ENCODE data around the gene SLC2A13. TPM values are rescaled to one million over a fixed set of nuclear protein-coding genes. Genes with fewer than 3 reads are reported as not detected.

The SLC2A13 gene
- total and polyA plus RNA-seq, 10 of the 15 experiments (the other 5 are each of a cell fraction or from before 2014, with no cell fraction given) = 0.05 to 3.7 (median 0.25) TPM

DNA sequence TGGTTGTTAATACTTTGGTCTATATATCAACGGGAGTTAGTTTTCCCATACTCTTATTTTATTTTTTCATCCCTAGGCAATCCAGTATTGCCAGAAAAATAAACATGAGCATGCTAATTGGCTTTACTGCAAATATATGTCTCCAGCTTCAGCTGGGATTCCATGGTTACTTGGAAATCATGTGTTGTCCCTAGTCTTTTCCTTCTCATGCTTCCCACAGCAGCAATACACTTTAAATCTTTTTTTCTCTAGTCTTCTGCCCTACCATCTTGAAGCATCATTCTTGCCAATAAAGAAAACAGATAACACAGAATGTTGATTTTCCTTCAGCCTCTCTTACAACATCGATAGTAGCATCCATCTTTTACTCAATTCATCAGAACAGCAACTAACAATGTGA, 60.2 kb downstream of the SLC2A13 start:
- SMC1A ChIA-PET (ENCODE audit: uncharacterized antibody, unreplicated experiment) = interaction anchor here (2.7 kb wide), 1 partner anchor 11 kb away, joined by 16 read pairs; no protein-coding TSS in a partner anchor
- POLR2A ChIA-PET = no interaction called here
- in situ Hi-C loops (cut with MboI) = no loop called here
- DNase-seq (ENCODE audit: low read depth, low spot score) (no peak), FAIRE-seq (no peak), ATAC-seq (no peak)
- intact Hi-C loops (cut with micrococcal nuclease; ENCODE audit: unreplicated experiment) = no loop called here
- Histone ChIP-seq H3K9ac (ENCODE audit: control insufficient read depth, insufficient read depth, low read length) (no peak overlapping the region), H3K4me2 (ENCODE audit: control insufficient read depth, insufficient read depth) (no peak overlapping the region), H3K4me1 (ENCODE audit: control insufficient read depth, insufficient read depth, low read length) (no peaks in the 10 kb centered on the region), H3K27ac (ENCODE audit: control insufficient read depth, insufficient read depth) (no peak overlapping the region), H4K20me1 (ENCODE audit: control insufficient read depth, insufficient read depth) (no peaks in the 10 kb centered on the region), H3K9me3 (replicated peaks; ENCODE audit: control insufficient read depth, insufficient read depth, low read length) (no peaks in the 10 kb centered on the region), H3K4me3 (no peak overlapping the region), H3K27me3 (replicated peaks in 1 of 2; ENCODE audit: control insufficient read depth in 2 of 2, insufficient read depth in 2 of 2, low read length in 1 of 2) (no peaks in the 10 kb centered on the region), H3K79me2 (ENCODE audit: control insufficient read depth, insufficient read depth, low read length) (no peaks in the 10 kb centered on the region), H3K36me3 (ENCODE audit: control insufficient read depth in 2 of 2, insufficient read depth in 2 of 2, low read length in 1 of 2) (no peaks in the 10 kb centered on the region), H2AFZ (ENCODE audit: control insufficient read depth, low read depth, low read length) (no peak overlapping the region)
- BruUV-seq (replicated peaks) = no TSS peak
- TF ChIP-seq RAD21 (IDR thresholded peaks at IDR 0.05; ENCODE audit: insufficient read depth, low read depth, low read length) = no peak
- no peak for TF ChIP-seq ZSCAN29 (IDR thresholded peaks at IDR 0.05)
- TF ChIP-seq, protein P1, sequence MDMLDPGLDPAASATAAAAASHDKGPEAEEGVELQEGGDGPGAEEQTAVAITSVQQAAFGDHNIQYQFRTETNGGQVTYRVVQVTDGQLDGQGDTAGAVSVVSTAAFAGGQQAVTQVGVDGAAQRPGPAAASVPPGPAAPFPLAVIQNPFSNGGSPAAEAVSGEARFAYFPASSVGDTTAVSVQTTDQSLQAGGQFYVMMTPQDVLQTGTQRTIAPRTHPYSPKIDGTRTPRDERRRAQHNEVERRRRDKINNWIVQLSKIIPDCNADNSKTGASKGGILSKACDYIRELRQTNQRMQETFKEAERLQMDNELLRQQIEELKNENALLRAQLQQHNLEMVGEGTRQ (IDR thresholded peaks at IDR 0.05; ENCODE audit: borderline replicate concordance, low read depth, low read length) = no peak
- no peak for TF ChIP-seq CBX5 (IDR thresholded peaks at IDR 0.05; ENCODE audit: low read depth)
- TF ChIP-seq, protein P2, sequence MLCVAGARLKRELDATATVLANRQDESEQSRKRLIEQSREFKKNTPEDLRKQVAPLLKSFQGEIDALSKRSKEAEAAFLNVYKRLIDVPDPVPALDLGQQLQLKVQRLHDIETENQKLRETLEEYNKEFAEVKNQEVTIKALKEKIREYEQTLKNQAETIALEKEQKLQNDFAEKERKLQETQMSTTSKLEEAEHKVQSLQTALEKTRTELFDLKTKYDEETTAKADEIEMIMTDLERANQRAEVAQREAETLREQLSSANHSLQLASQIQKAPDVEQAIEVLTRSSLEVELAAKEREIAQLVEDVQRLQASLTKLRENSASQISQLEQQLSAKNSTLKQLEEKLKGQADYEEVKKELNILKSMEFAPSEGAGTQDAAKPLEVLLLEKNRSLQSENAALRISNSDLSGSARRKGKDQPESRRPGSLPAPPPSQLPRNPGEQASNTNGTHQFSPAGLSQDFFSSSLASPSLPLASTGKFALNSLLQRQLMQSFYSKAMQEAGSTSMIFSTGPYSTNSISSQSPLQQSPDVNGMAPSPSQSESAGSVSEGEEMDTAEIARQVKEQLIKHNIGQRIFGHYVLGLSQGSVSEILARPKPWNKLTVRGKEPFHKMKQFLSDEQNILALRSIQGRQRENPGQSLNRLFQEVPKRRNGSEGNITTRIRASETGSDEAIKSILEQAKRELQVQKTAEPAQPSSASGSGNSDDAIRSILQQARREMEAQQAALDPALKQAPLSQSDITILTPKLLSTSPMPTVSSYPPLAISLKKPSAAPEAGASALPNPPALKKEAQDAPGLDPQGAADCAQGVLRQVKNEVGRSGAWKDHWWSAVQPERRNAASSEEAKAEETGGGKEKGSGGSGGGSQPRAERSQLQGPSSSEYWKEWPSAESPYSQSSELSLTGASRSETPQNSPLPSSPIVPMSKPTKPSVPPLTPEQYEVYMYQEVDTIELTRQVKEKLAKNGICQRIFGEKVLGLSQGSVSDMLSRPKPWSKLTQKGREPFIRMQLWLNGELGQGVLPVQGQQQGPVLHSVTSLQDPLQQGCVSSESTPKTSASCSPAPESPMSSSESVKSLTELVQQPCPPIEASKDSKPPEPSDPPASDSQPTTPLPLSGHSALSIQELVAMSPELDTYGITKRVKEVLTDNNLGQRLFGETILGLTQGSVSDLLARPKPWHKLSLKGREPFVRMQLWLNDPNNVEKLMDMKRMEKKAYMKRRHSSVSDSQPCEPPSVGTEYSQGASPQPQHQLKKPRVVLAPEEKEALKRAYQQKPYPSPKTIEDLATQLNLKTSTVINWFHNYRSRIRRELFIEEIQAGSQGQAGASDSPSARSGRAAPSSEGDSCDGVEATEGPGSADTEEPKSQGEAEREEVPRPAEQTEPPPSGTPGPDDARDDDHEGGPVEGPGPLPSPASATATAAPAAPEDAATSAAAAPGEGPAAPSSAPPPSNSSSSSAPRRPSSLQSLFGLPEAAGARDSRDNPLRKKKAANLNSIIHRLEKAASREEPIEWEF (IDR thresholded peaks at IDR 0.05; ENCODE audit: insufficient replicate concordance, low read depth, low read length) = no peak
- TF ChIP-seq TCF12 (IDR thresholded peaks at IDR 0.05; ENCODE audit: low read depth, low read length) = no peak
- CTCF ChIA-PET = no interaction called here
- 72% methylated on average over 2 of the region's 2 CpGs for WGBS (ENCODE audit: insufficient coverage, insufficient replicate concordance, low lambda C conversion rate, missing lambda C conversion rate)
- RAD21 ChIA-PET (ENCODE audit: unreplicated experiment) = no interaction called here

Data from GM12878 (cell line).